Fibroblast of lung (primary cell): ENCODE measurements around the gene NUDT13.

Experiments used
- EZH2 ChIP-seq: IDR thresholded peaks from 2 replicates; pipeline ENCODE4 v1.5.1; 2012; ENCODE audit warnings: low read length, control low read depth, mild to moderate bottlenecking; ENCODE audit errors: missing control alignments
- TF ChIP-seq, protein P1 (sequence below), 2 donors: IDR thresholded peaks in 1 of 2; conservative IDR thresholded peaks in 1 of 2; 1 replicate in 1 of 2; 2 replicates in 1 of 2; pipeline ENCODE4 v1.5.1; 2011 to 2012; ENCODE audit warnings: low read length in 2 of 2, control low read depth in 1 of 2, inconsistent platforms in 1 of 2, low read depth in 1 of 2, mild to moderate bottlenecking in 1 of 2

GRCh38 chr10:73086816-73087215 is 23.4 kb upstream of the NUDT13 start:
- TF ChIP-seq, protein P1, sequence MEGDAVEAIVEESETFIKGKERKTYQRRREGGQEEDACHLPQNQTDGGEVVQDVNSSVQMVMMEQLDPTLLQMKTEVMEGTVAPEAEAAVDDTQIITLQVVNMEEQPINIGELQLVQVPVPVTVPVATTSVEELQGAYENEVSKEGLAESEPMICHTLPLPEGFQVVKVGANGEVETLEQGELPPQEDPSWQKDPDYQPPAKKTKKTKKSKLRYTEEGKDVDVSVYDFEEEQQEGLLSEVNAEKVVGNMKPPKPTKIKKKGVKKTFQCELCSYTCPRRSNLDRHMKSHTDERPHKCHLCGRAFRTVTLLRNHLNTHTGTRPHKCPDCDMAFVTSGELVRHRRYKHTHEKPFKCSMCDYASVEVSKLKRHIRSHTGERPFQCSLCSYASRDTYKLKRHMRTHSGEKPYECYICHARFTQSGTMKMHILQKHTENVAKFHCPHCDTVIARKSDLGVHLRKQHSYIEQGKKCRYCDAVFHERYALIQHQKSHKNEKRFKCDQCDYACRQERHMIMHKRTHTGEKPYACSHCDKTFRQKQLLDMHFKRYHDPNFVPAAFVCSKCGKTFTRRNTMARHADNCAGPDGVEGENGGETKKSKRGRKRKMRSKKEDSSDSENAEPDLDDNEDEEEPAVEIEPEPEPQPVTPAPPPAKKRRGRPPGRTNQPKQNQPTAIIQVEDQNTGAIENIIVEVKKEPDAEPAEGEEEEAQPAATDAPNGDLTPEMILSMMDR (conservative IDR thresholded peaks at IDR 0.05 in 1 of 2, IDR thresholded peaks at IDR 0.05 in 1 of 2; ENCODE audit: low read depth in 1 of 2, low read length in 2 of 2): no peak
- no peak for TF ChIP-seq EZH2
